Measurements from ENCODE around the gene PRR7. TPM values are rescaled to one million over a fixed set of nuclear protein-coding genes. Genes with fewer than 3 reads are reported as not detected.

PRR7 gene
- total RNA-seq, 2 donors from 2014 or later = 3.9 to 5.0 TPM

GRCh38 chr5:177430140-177430951 is 16.3 kb upstream of the PRR7 start:
- no peak for TF ChIP-seq CTCF (IDR thresholded peaks at IDR 0.05)
- Histone ChIP-seq H3K36me3 (peaks cover 13% of the 10 kb centered on the region), H3K4me3 (no peak overlapping the region), H3K27ac (peak overlapping the region; percentile 41), H3K4me1 (peaks cover 7% of the 10 kb centered on the region), H3K9ac (ENCODE audit: low read depth in 2 of 2, low read length in 2 of 2) (peak overlapping the region in 1 of 2 donors; percentile 9), H3K9me3 (no peaks in the 10 kb centered on the region), H3K27me3 (no peaks in the 10 kb centered on the region)
- intact Hi-C loops (cut with DNase I) = no loop called here
- no peak for DNase-seq

- no peaks in the 10 kb centered on the region for H3K27me3 ChIP-seq
- H3K9me3 ChIP-seq = no peaks in the 10 kb centered on the region
- peaks cover 19% of the 10 kb centered on the region for H3K36me3 ChIP-seq
- DNase-seq = no peak
- H3K9ac ChIP-seq (ENCODE audit: low read depth in 2 of 2, low read length in 2 of 2) = peak overlapping the region; percentile 9 to 45
- peak overlapping the region; percentile 41 for H3K27ac ChIP-seq
- intact Hi-C loops (cut with DNase I) = no loop called here
- no peak overlapping the region for H3K4me3 ChIP-seq
- peaks cover 4% of the 10 kb centered on the region for H3K4me1 ChIP-seq
- no peak for TF ChIP-seq CTCF (IDR thresholded peaks at IDR 0.05)
Observed at GRCh38 chr5:177430972-177431316, 15.7 kb upstream of the PRR7 start.

- H3K27ac ChIP-seq = peak overlapping the region; percentile 41
- no peaks in the 10 kb centered on the region for H3K27me3 ChIP-seq
- no peak for TF ChIP-seq CTCF (IDR thresholded peaks at IDR 0.05)
- H3K4me1 ChIP-seq = peaks cover 4% of the 10 kb centered on the region
- peak overlapping the region; percentile 5 for H3K4me3 ChIP-seq
- intact Hi-C loops (cut with DNase I) = no loop called here
- H3K9ac ChIP-seq (ENCODE audit: low read depth in 2 of 2, low read length in 2 of 2) = peak overlapping the region; percentile 9 to 45
- DNase-seq = no peak
- peaks cover 20% of the 10 kb centered on the region for H3K36me3 ChIP-seq
- H3K9me3 ChIP-seq = no peaks in the 10 kb centered on the region
Observed at GRCh38 chr5:177431317-177432142, 15.1 kb upstream of the PRR7 start.

- peaks cover 4% of the 10 kb centered on the region for H3K4me1 ChIP-seq
- H3K36me3 ChIP-seq = peaks cover 20% of the 10 kb centered on the region
- no peaks in the 10 kb centered on the region for H3K9me3 ChIP-seq
- peak overlapping the region in 1 of 2 donors; percentile 27 for H3K9ac ChIP-seq (ENCODE audit: low read depth in 2 of 2, low read length in 2 of 2)
- no peak for DNase-seq
- H3K4me3 ChIP-seq = no peak overlapping the region
- no peak for TF ChIP-seq CTCF (IDR thresholded peaks at IDR 0.05)
- intact Hi-C loops (cut with DNase I) = no loop called here
- H3K27me3 ChIP-seq = no peaks in the 10 kb centered on the region
- peak overlapping the region; percentile 41 for H3K27ac ChIP-seq
Observed at GRCh38 chr5:177432143-177432838, 14.3 kb upstream of the PRR7 start.

Measured in colonic mucosa (tissue), 4 donors.